GM12878 (cell line): Measurements from ENCODE around the gene LIX1L. TPM values are rescaled to one million over a fixed set of nuclear protein-coding genes. Genes with fewer than 3 reads are reported as not detected.
A peak's percentile ranks its signal among the peaks of the same experiment; 100 is the strongest.

Experiments used
- ATAC-seq: fragments of 200-7000 bp; cut with Tn5 transposase; 3 replicates; pipeline ENCODE4 v1.9.1; 2020; ENCODE audit warnings: mild to moderate bottlenecking, moderate library complexity
- BruUV-seq: library from RNA; stranded (reverse); fragments of 400-500 nt; replicated peaks from 2 replicates; lab custom pipeline; 2021; lab: Mats Ljungman, UMichigan
- CTCF ChIA-PET: fragments of 300-600 bp; sonication (Branson Sonifier 250); formaldehyde crosslinking; extraction: SDS; loops from one replicate; lab custom pipeline; 2021; ENCODE audit warnings: inconsistent platforms; lab: Yijun Ruan, JAX
- POLR2A ChIA-PET: fragments of 350-600 bp; formaldehyde crosslinking; extraction: SDS; loops from one replicate; lab custom pipeline; 2021; ENCODE audit warnings: inconsistent platforms; lab: Charles Lee
- RAD21 ChIA-PET: fragments of 300-600 bp; sonication (Branson Sonifier 250); formaldehyde crosslinking; loops from one replicate; lab custom pipeline; 2023; ENCODE audit warnings: antibody characterized with exemption; ENCODE audit not compliant: unreplicated experiment; lab: Charles Lee
- SMC1A ChIA-PET: fragments of 300-600 bp; sonication (Branson Sonifier 250); formaldehyde crosslinking; loops from one replicate; lab custom pipeline; 2023; ENCODE audit not compliant: unreplicated experiment, uncharacterized antibody; lab: Charles Lee
- DNase-seq: peaks from one replicate; pipeline ENCODE4 v3.0.0-alpha.2; 2011; ENCODE audit warnings: low read depth, low spot score
- FAIRE-seq: peaks from 3 replicates; lab custom pipeline; 2011; peaks lifted over from hg19 to GRCh38; lab: Jason Lieb, UNC
- H2AFZ ChIP-seq: 2 replicates; pipeline ENCODE4 v1.6.0; 2011; ENCODE audit warnings: low read depth, low read length, control low read depth; ENCODE audit not compliant: control insufficient read depth
- H3K27ac ChIP-seq: 2 replicates; pipeline ENCODE4 v1.5.1; 2011; ENCODE audit warnings: control low read depth; ENCODE audit not compliant: control insufficient read depth, insufficient read depth
- H3K27me3 ChIP-seq, 2 experiments: replicated peaks in 1 of 2; 2 replicates each; pipeline versions ENCODE4 v1.6.0 to v1.6.1; 2011; ENCODE audit warnings: low read length in 1 of 2; ENCODE audit not compliant: control insufficient read depth in 2 of 2, insufficient read depth in 2 of 2
- H3K36me3 ChIP-seq, 2 experiments: 2 replicates each; pipeline ENCODE4 v1.5.1; 2011; ENCODE audit warnings: low read length in 1 of 2; ENCODE audit not compliant: control insufficient read depth in 2 of 2, insufficient read depth in 2 of 2
- H3K4me1 ChIP-seq: 2 replicates; pipeline ENCODE4 v1.6.1; 2011; ENCODE audit warnings: mild to moderate bottlenecking, low read length, moderate library complexity, mixed read lengths; ENCODE audit not compliant: control insufficient read depth, insufficient read depth
- H3K4me2 ChIP-seq: 2 replicates; pipeline ENCODE4 v1.6.0; 2011; ENCODE audit warnings: control low read depth; ENCODE audit not compliant: control insufficient read depth, insufficient read depth
- H3K4me3 ChIP-seq: fragments of 200-600 bp; sonication (generic); 2 replicates; pipeline ENCODE4 v1.5.1; 2016
- H3K79me2 ChIP-seq: 2 replicates; pipeline ENCODE4 v1.6.0; 2011; ENCODE audit warnings: low read length; ENCODE audit not compliant: control insufficient read depth, insufficient read depth
- H3K9ac ChIP-seq: 2 replicates; pipeline ENCODE4 v1.8.0; 2011; ENCODE audit warnings: low read length, control low read depth, mixed read lengths; ENCODE audit not compliant: control insufficient read depth, insufficient read depth
- H3K9me3 ChIP-seq: replicated peaks from 3 replicates; pipeline ENCODE4 v1.5.1; 2011; ENCODE audit warnings: mild to moderate bottlenecking, low read length; ENCODE audit not compliant: control insufficient read depth, insufficient read depth
- H4K20me1 ChIP-seq: 2 replicates; pipeline ENCODE4 v1.6.0; 2011; ENCODE audit not compliant: control insufficient read depth, insufficient read depth
- BACH1 ChIP-seq: fragments of 450-650 bp; IDR thresholded peaks from 2 replicates; pipeline ENCODE4 v1.6.1; 2017; ENCODE audit warnings: mild to moderate bottlenecking, borderline replicate concordance
- BCL11A ChIP-seq: IDR thresholded peaks from 2 replicates; pipeline ENCODE4 v1.6.1; 2011; ENCODE audit warnings: low read depth, low read length
- CREB1 ChIP-seq: IDR thresholded peaks from 2 replicates; pipeline ENCODE4 v1.6.1; 2012; ENCODE audit warnings: low read depth, mild to moderate bottlenecking, inconsistent platforms
- GABPA ChIP-seq: IDR thresholded peaks from 2 replicates; pipeline ENCODE4 v1.6.1; 2014; ENCODE audit warnings: antibody characterized with exemption, low read depth, mild to moderate bottlenecking, inconsistent platforms
- HDAC6 ChIP-seq: fragments of 200-600 bp; sonication (generic); IDR thresholded peaks from one replicate; pipeline ENCODE4 v1.8.0; 2017; ENCODE audit warnings: antibody characterized with exemption; ENCODE audit not compliant: unreplicated experiment
- HDGF ChIP-seq: fragments of 450-650 bp; IDR thresholded peaks from 2 replicates; pipeline ENCODE4 v1.6.1; 2016; ENCODE audit warnings: antibody characterized with exemption
- MTA2 ChIP-seq: fragments of 450-650 bp; IDR thresholded peaks from 2 replicates; pipeline ENCODE4 v1.6.1; 2016; ENCODE audit warnings: low read depth, mild to moderate bottlenecking, moderate library complexity
- NFYB ChIP-seq: IDR thresholded peaks from 2 replicates; pipeline ENCODE4 v1.6.1; 2011; ENCODE audit warnings: low read depth, mild to moderate bottlenecking, low read length, improper control_type of control experiment, moderate library complexity; ENCODE audit not compliant: insufficient read depth
- PAX5 ChIP-seq: IDR thresholded peaks from 2 replicates; pipeline ENCODE4 v1.6.1; 2011; ENCODE audit warnings: low read depth, low read length, borderline replicate concordance
- POLR2AphosphoS2 ChIP-seq: IDR thresholded peaks from 2 replicates; pipeline ENCODE4 v1.6.1; 2011; ENCODE audit warnings: low read depth, mild to moderate bottlenecking, low read length, improper control_type of control experiment, moderate library complexity
- RB1 ChIP-seq: fragments of 450-650 bp; formaldehyde crosslinking; IDR thresholded peaks from 2 replicates; pipeline ENCODE4 v1.6.1; 2017; ENCODE audit warnings: mild to moderate bottlenecking, borderline replicate concordance
- RCOR1 ChIP-seq: conservative IDR thresholded peaks from 2 replicates; pipeline ENCODE4 v1.6.1; 2012; ENCODE audit warnings: low read depth, low read length, improper control_type of control experiment
- RELB ChIP-seq: fragments of 450-650 bp; IDR thresholded peaks from 2 replicates; pipeline ENCODE4 v1.6.1; 2017; ENCODE audit warnings: low read depth, mild to moderate bottlenecking, moderate library complexity
- SMAD5 ChIP-seq: IDR thresholded peaks from 2 replicates; pipeline ENCODE4 v1.6.1; 2016; ENCODE audit warnings: antibody characterized with exemption, low read depth
- TCF3 ChIP-seq: IDR thresholded peaks from 2 replicates; pipeline ENCODE4 v1.6.1; 2012; ENCODE audit warnings: low read depth, mild to moderate bottlenecking, low read length, borderline replicate concordance; ENCODE audit not compliant: insufficient read depth
- ZBTB33 ChIP-seq: fragments of 450-650 bp; IDR thresholded peaks from 2 replicates; pipeline ENCODE4 v1.6.1; 2017; ENCODE audit warnings: mild to moderate bottlenecking
- WGBS: methylation state at CpG from one replicate; pipeline ENCODE4 v1.1.6; 2016; ENCODE audit warnings: low lambda C conversion rate; ENCODE audit not compliant: insufficient replicate concordance, insufficient coverage; ENCODE audit errors: missing lambda C conversion rate; 5-methylcytosine and 5-hydroxymethylcytosine counted together
- in situ Hi-C: fragments of 300-500 bp; cut with MboI; formaldehyde crosslinking; loops from 9 replicates; pipeline ENCODE4 v1.14.3; 2018; ENCODE audit warnings: mixed read lengths
- intact Hi-C: fragments of 100-400 bp; cut with micrococcal nuclease; formaldehyde crosslinking; loops from one replicate; pipeline ENCODE4 v1.14.2; 2022; ENCODE audit not compliant: unreplicated experiment
- polyA plus RNA-seq, 11 experiments: library from polyadenylated mRNA; depleted of rRNA in 4 of 11; unstranded in 6 of 11; stranded (reverse) in 5 of 11; fragments of >200 nt; fragmentation: Nextera tagmentation in 4 of 11; fragmentation: Illumina TruSeq in 1 of 11; extraction: Ambion mirVana in 4 of 11; extraction: Trizol in 1 of 11; gene quantifications; 1 replicate in 1 of 11; 2 replicates in 10 of 11; pipeline versions ENCODE4 v1.2.1 to v1.2.3, GENCODE V29; 2011 to 2016; ENCODE audit warnings: inconsistent platforms in 2 of 11, missing spikeins in 2 of 11, low read depth in 1 of 11
- total RNA-seq, 4 experiments: library from RNA; depleted of rRNA in 3 of 4; stranded (reverse); fragments of >200 nt in 3 of 4; fragmentation: Illumina TruSeq in 1 of 4; extraction: Trizol in 1 of 4; gene quantifications; 2 replicates each; pipeline versions ENCODE4 v1.2.1 to v1.2.3, GENCODE V29; 2013 to 2021
- TF ChIP-seq, protein P1 (sequence below): fragments of 450-650 bp; formaldehyde crosslinking; IDR thresholded peaks from 2 replicates; pipeline ENCODE4 v1.4.0; 2020; ENCODE audit warnings: mild to moderate bottlenecking, moderate library complexity

LIX1L gene
- total and polyA plus RNA-seq, 10 of the 15 experiments (the other 5 are each of a cell fraction or from before 2014, with no cell fraction given): 5.5 to 48.2 (median 15.3) TPM

DNA sequence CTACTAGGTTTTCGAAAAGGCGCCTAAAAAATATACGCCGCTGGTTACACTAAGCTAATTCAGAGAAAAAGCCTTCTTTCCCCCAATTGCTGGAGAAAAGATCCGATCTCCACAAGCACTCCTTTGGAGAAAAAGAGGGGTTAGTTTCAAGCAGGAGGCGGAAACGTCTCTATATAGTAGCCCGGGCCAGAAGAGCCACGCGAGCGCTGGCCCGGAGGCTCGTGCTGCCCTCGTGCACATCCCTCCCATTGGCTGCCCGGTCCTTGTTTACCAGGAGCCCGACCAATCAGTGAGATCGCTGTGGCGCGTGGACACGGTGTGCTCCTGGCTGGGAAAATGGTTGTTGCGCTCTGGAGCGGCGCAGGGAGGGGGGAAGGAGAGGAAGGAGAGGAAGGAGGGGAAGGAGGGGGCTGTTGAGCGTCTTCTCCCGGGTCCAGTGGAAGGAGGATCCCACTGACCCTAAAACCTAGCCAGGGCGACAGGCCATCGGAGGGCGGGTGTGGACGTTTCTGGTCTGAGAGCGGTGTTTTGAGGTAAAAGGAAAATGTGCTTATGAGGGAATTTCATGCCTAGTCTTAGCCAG, 38.7 kb upstream of the LIX1L start, which contains the start of gene TXNIP:
TXNIP (minus strand) TSS at position 147 of the 583 bp plus-strand sequence. CDS start 313 bp downstream, outside the sequence.
- in situ Hi-C loops: no loop called here
- peak within 1 kb of the TSS; percentile 75 for H3K9ac ChIP-seq
- H3K79me2 ChIP-seq: peaks cover 15% of the 10 kb centered on the region
- intact Hi-C loops: no loop called here
- peak; percentile 51 for DNase-seq
- ChIA-PET SMC1A (interaction anchor here (1.1 to 12.5 kb wide), 5 partner anchors 10 to 117 kb away, joined by 3 to 244 read pairs (median 5); no protein-coding TSS in a partner anchor), POLR2A (interaction anchor here (0.5 to 4.1 kb wide), 10 partner anchors 8 to 138 kb away, joined by 3 to 82 read pairs (median 7); partner anchors contain the start of genes ANKRD34A, LIX1L, PIAS3 and POLR3GL), RAD21 (interaction anchor here (0.9 to 7.4 kb wide), 6 partner anchors 10 to 39 kb away, joined by 3 to 100 read pairs (median 3); partner anchors contain the start of gene LIX1L), CTCF (interaction anchor here (0.7 to 12.2 kb wide), 8 partner anchors 10 to 151 kb away, joined by 3 to 196 read pairs (median 4); partner anchors contain the start of genes ANKRD34A, LIX1L, NUDT17 and POLR3GL)
- BruUV-seq: no TSS peak
- WGBS: 1% methylated on average over 30 of the region's 30 CpGs
- H3K27me3 ChIP-seq: no peaks in the 10 kb centered on the region
- H4K20me1 ChIP-seq: no peaks in the 10 kb centered on the region
- H3K4me3 ChIP-seq: peak within 1 kb of the TSS; percentile 81
- no peaks in the 10 kb centered on the region for H3K9me3 ChIP-seq
- no peak for FAIRE-seq
- H3K27ac ChIP-seq: peak within 1 kb of the TSS; percentile 82
- peak within 1 kb of the TSS; percentile 86 for H3K4me2 ChIP-seq
- H3K36me3 ChIP-seq: peaks cover 0 to 3% of the 10 kb centered on the region in 2 experiments; a peak in 2 of 4 replicates
- peak within 1 kb of the TSS; percentile 77 for H2AFZ ChIP-seq
- peak; percentile 92 for ATAC-seq
- peaks cover 8% of the 10 kb centered on the region for H3K4me1 ChIP-seq
- no peak for TF ChIP-seq MTA2
- no peak for TF ChIP-seq TCF3
- peak; percentile 95 for TF ChIP-seq NFYB
- TF ChIP-seq RCOR1: no peak
- peak; percentile 99 for TF ChIP-seq POLR2AphosphoS2
- peak; percentile 84 for TF ChIP-seq RELB
- TF ChIP-seq, protein P1, sequence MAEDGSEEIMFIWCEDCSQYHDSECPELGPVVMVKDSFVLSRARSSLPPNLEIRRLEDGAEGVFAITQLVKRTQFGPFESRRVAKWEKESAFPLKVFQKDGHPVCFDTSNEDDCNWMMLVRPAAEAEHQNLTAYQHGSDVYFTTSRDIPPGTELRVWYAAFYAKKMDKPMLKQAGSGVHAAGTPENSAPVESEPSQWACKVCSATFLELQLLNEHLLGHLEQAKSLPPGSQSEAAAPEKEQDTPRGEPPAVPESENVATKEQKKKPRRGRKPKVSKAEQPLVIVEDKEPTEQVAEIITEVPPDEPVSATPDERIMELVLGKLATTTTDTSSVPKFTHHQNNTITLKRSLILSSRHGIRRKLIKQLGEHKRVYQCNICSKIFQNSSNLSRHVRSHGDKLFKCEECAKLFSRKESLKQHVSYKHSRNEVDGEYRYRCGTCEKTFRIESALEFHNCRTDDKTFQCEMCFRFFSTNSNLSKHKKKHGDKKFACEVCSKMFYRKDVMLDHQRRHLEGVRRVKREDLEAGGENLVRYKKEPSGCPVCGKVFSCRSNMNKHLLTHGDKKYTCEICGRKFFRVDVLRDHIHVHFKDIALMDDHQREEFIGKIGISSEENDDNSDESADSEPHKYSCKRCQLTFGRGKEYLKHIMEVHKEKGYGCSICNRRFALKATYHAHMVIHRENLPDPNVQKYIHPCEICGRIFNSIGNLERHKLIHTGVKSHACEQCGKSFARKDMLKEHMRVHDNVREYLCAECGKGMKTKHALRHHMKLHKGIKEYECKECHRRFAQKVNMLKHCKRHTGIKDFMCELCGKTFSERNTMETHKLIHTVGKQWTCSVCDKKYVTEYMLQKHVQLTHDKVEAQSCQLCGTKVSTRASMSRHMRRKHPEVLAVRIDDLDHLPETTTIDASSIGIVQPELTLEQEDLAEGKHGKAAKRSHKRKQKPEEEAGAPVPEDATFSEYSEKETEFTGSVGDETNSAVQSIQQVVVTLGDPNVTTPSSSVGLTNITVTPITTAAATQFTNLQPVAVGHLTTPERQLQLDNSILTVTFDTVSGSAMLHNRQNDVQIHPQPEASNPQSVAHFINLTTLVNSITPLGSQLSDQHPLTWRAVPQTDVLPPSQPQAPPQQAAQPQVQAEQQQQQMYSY (CRISPR knock-in tag): no peak
- no peak for TF ChIP-seq ZBTB33
- TF ChIP-seq BACH1: no peak; the same call in 1 of the 2 replicates
- peak; percentile 25; the same call in 1 of the 2 replicates for TF ChIP-seq PAX5
- no peak for TF ChIP-seq RB1
- TF ChIP-seq GABPA: no peak
- TF ChIP-seq CREB1: peak; percentile 27; the same call in 1 of the 2 replicates
- no peak for TF ChIP-seq BCL11A
- TF ChIP-seq HDAC6: no peak
- TF ChIP-seq SMAD5: peak; percentile 98
- TF ChIP-seq HDGF: peak; percentile 70; the same call in 1 of the 2 replicates
